Upper lobe of left lung (tissue), 4 donors: ENCODE measurements around the gene ELAVL1.

Experiments
- CTCF ChIP-seq, 6 experiments: fragments of 450-650 bp in 4 of 6; fragments of 200-600 bp in 2 of 6; sonication (generic) in 2 of 6; IDR thresholded peaks; one replicate each; pipeline ENCODE4 v1.5.1; 2016 to 2019; ENCODE audit warnings: antibody characterized with exemption in 6 of 6
- EP300 ChIP-seq, 4 donors: sonication (generic); formaldehyde crosslinking; IDR thresholded peaks; one replicate each; pipeline ENCODE4 v1.5.1; 2017; ENCODE audit warnings: antibody characterized with exemption in 4 of 4, control low read depth in 2 of 4
- POLR2A ChIP-seq, 4 donors: fragments of 450-650 bp; IDR thresholded peaks; one replicate each; pipeline ENCODE4 v1.5.1; 2016 to 2017; ENCODE audit warnings: antibody characterized with exemption in 4 of 4, mild to moderate bottlenecking in 2 of 4
- POLR2AphosphoS5 ChIP-seq, 2 donors: sonication (generic); formaldehyde crosslinking; IDR thresholded peaks; one replicate each; pipeline ENCODE4 v1.5.1; 2017; ENCODE audit warnings: antibody characterized with exemption in 2 of 2

DNA sequence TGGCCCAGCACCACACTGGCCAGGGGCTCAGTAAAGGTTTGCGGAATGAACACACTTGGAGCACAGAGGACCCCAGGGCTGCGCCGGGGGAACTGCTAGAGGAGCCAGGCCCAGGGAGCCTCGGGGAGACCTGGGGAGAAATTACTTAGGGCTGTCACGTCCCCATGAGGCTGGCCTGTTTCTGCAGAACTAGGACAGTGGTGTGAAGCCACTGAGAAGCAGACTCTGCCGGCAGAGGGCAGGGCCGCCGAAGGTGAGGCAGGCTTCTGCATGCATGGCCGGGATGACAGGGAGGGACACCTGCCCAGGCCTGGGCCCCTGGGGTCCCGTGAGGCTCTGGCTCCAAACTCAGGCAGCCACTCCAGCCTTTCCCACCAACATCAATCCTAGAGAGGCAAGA lies 26.4 kb downstream of the ELAVL1 start:
- TF ChIP-seq CTCF (IDR thresholded peaks at IDR 0.05) (no peak), POLR2A (IDR thresholded peaks at IDR 0.05) (no peak), EP300 (IDR thresholded peaks at IDR 0.05) (no peak), POLR2AphosphoS5 (IDR thresholded peaks at IDR 0.05) (no peak)
